Esophagus (tissue), 2 donors: ENCODE data around the gene UNC79. TPM values are rescaled to one million over a fixed set of nuclear protein-coding genes. Genes with fewer than 3 reads are reported as not detected.

Experiments
- H3K27ac ChIP-seq, 2 donors: one replicate each; pipeline ENCODE4 v1.5.1; 2013; ENCODE audit warnings: low read depth in 2 of 2, mild to moderate bottlenecking in 2 of 2, inconsistent platforms in 1 of 2, low read length in 1 of 2, moderate library complexity in 1 of 2
- H3K27me3 ChIP-seq, 2 donors: one replicate each; pipeline ENCODE4 v1.6.1; 2013; ENCODE audit warnings: low read length in 2 of 2, control low read depth in 1 of 2, mild to moderate bottlenecking in 1 of 2; ENCODE audit not compliant: insufficient read depth in 2 of 2, control insufficient read depth in 1 of 2
- H3K36me3 ChIP-seq, 2 donors: one replicate each; pipeline ENCODE4 v1.6.1; 2013; ENCODE audit warnings: low read length in 1 of 2; ENCODE audit not compliant: control insufficient read depth in 2 of 2, insufficient read depth in 2 of 2
- H3K4me1 ChIP-seq, 2 donors: one replicate each; pipeline ENCODE4 v1.6.1; 2013; ENCODE audit warnings: low read length in 1 of 2; ENCODE audit not compliant: control insufficient read depth in 2 of 2, insufficient read depth in 2 of 2
- H3K4me3 ChIP-seq, 2 donors: one replicate each; pipeline ENCODE4 v1.5.1; 2013; ENCODE audit warnings: low read length in 2 of 2, mild to moderate bottlenecking in 2 of 2, low read depth in 1 of 2, moderate library complexity in 1 of 2
- H3K9me3 ChIP-seq, 2 donors: one replicate each; pipeline ENCODE4 v1.6.1; 2013; ENCODE audit warnings: mild to moderate bottlenecking in 2 of 2, low read depth in 1 of 2, low read length in 1 of 2, moderate library complexity in 1 of 2; ENCODE audit not compliant: control insufficient read depth in 2 of 2, insufficient read depth in 1 of 2
- WGBS, 2 donors: extraction: QIAGEN DNeasy Blood & Tissue Kit; methylation state at CpG; one replicate each; pipeline ENCODE4 v1.1.7; 2013; 5-methylcytosine and 5-hydroxymethylcytosine counted together
- polyA plus RNA-seq, 2 donors: library from polyadenylated mRNA; stranded (reverse); fragments of 200-250 nt; gene quantifications; one replicate each; pipeline ENCODE4 v1.2.3, GENCODE V29; 2013
- donor health status: healthy with polysubstance abuse.
- donor health status: Bipolar disorder and iron deficiency.

The UNC79 gene
- polyA plus RNA-seq, 2 donors: 0.01 to 0.02 TPM

DNA sequence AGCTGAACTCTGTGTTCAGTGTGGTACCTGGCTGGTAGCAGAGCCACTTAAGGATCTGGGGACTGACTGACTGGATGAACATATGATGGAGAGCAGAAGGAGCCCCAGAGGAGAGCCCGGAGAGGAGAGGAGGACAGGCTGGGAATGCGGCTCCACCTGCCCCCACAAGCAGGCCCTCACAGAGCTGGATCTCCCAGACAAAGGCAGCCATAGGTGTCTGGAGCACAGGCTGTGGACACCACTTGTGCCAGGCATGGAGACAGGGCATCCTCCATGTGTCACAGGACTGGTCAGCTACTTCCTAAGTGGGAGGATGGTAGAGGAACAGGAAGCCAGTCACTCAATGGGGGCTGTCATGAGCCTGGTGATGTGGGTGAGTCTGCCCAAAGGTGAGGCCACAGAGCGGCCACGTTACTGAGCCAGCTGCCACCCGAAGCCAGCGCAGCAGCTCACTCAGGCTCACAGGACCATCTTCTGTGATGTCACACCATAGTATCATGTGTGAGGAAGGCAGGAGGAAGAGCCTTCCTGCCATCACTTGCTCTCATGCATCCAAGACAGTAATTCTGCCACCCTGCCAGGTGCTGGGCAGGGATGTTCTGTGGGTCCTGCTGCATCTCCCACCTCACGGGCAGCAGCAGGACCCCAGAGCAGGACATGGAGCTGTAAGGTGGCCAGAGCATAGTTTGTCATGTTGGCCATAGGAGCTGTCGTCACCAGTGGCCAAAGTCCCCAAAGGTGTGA is 285.4 kb downstream of the UNC79 start:
- Histone ChIP-seq H3K27me3 (no peaks in the 10 kb centered on the region), H3K4me3 (no peak overlapping the region), H3K36me3 (peaks cover 0 to 4% of the 10 kb centered on the region in 2 donors), H3K27ac (no peak overlapping the region), H3K9me3 (no peaks in the 10 kb centered on the region), H3K4me1 (peaks cover 4 to 15% of the 10 kb centered on the region in 2 donors)
- WGBS, 2 donors: 88 to 90% methylated on average over 8 of the region's 8 CpGs

DNA sequence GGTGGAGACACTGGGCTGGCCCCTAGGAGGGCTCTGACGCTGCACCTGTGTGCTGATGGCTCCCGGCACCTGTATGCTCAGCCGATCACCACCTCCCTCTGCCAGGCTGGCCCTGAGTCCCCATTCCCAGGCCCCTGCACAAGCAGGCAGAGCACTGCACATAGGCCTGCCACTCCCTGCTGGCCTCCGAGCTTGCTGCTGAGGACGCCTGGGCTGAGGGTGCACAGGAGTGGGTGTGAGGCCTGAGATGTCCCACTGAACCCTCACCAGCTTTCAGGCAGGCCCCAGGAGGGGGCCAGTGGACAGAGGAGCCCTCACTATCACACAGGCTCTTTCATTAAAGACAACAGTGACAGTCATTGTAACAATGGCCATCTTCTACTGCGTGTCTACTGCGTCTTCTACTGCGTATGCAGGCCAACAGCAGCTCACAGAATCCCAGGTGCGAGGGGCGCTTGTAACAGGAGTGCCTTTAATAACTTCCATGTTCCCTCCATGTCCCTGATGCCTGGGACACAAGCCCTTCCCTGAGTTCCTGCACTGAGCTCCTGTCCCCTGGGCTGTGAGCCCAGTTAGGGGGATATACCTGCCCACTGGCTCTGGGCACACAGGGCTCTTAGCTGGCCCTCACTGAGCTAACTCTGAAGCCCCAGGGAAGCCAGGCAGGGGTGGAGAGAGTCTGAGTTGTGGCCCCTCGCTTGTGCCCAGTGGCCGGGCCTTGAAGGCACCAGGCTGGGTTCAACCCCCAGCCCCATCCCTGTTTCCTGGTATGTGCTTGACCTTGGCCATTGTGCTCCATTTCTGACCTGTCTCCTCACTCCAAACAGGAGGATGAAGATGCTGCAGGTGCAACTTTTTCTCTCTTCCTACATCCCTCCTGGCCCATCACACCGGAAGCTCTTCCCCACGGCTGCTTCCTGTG is 286.3 kb downstream of the UNC79 start:
- H3K4me3 ChIP-seq: no peak overlapping the region
- WGBS, 2 donors: 84 to 91% methylated on average over 14 of the region's 14 CpGs
- no peaks in the 10 kb centered on the region for H3K9me3 ChIP-seq
- peaks cover 0 to 4% of the 10 kb centered on the region in 2 donors for H3K36me3 ChIP-seq
- H3K4me1 ChIP-seq: peaks cover 4 to 15% of the 10 kb centered on the region in 2 donors
- no peaks in the 10 kb centered on the region for H3K27me3 ChIP-seq
- H3K27ac ChIP-seq: no peak overlapping the region

DNA sequence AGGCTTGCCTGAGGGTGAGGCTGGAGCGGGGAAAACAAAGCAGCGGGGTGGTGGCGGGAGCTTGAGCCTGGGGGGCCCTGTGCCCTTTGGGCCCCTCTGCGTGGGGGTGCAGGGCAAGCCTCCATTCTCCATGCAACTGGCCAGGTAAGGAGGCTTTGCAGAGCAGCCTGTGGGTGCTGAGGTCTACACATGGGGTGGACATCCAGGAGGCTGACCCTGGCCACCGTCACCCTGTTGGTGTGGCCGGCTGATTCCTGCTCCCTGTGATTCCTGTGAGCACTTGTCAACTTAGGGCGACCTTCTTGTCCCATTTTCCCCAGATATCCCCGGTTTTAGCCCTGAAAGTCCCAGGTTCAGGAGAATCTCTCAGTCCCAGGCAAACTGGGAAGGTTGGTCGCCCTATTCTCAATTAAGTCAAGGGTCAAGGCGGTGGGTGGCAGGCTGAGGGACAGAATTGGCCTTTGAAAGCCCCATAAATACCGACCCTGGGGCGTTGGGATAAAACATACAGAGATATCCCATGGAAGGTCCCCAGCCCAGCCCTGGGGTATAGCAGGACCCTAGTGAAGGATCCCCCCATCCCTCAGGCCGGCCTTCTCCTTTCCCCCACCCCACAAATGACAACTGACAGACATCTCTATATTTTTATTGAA is 287.1 kb downstream of the UNC79 start:
- peaks cover 0 to 4% of the 10 kb centered on the region in 2 donors for H3K36me3 ChIP-seq
- H3K9me3 ChIP-seq: no peaks in the 10 kb centered on the region
- no peaks in the 10 kb centered on the region for H3K27me3 ChIP-seq
- H3K27ac ChIP-seq: no peak overlapping the region
- no peak overlapping the region for H3K4me3 ChIP-seq
- WGBS, 2 donors: 83 to 88% methylated on average over 13 of the region's 13 CpGs
- peaks cover 4 to 9% of the 10 kb centered on the region in 2 donors for H3K4me1 ChIP-seq

DNA sequence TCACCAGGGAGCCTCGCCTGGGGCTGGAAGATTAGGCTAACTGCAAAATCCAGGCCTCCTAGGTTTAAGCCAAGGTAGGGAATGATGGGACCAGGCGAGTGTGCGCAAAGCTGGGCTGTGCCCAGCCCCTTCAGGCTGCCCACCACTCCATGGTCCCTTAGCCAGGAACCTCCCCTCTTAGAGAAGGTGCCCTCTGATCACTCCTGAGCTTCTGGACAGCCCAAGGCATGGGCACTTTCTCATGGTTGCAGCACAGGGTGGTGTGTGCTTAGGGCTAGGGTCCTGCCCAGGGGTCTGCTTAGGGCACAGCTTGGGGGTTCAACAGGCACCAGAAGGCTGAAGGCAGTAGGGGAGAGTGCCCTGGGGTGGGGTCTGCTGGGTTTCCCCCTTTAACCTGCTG is 288.5 kb downstream of the UNC79 start:
- Histone ChIP-seq H3K27ac (no peak overlapping the region), H3K4me3 (no peak overlapping the region), H3K27me3 (no peaks in the 10 kb centered on the region), H3K4me1 (no peaks in the 10 kb centered on the region), H3K9me3 (no peaks in the 10 kb centered on the region), H3K36me3 (peaks cover 0 to 4% of the 10 kb centered on the region in 2 donors)
- 92% methylated on average over 3 of the region's 3 CpGs for WGBS, 2 donors

DNA sequence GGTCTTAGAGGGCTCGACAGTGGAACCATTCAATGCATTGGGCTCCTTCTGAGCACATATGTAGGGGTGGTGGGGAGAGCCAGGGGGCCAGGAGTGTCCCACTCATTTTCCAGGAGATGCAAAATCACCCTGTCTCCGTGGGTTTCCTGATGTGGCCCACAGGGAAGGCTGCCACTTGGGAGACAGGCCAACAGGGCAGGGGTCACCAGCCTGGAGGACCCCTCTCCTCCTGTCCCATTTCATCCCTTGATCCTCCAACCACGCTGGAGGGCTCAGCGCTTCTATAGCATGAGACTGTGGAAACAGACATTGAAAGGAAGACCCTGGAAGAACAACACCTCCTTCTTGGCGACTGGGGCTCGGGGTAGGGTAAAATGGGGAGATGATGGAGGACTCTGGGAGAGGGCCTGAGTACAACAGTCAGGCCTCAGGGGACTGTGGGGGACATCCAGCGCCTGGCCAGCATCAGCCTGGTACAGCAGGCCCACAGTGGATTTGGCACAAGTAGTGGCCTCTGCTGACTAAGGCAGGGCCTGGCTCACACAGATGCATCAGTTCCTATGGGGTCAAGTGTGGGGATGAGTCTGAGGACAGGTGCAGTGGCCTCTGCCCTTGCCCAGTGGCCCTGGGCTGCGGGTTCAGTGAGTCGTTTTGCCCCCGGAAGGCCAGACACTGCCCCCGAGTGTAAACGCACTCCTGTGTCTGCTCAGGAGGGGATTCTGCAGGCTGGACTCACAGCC is 289.5 kb downstream of the UNC79 start:
- H3K4me1 ChIP-seq: no peaks in the 10 kb centered on the region
- no peaks in the 10 kb centered on the region for H3K9me3 ChIP-seq
- WGBS, 2 donors: 80 to 86% methylated on average over 12 of the region's 12 CpGs
- no peaks in the 10 kb centered on the region for H3K27me3 ChIP-seq
- H3K4me3 ChIP-seq: no peak overlapping the region
- no peak overlapping the region for H3K27ac ChIP-seq
- peaks cover 0 to 4% of the 10 kb centered on the region in 2 donors for H3K36me3 ChIP-seq

DNA sequence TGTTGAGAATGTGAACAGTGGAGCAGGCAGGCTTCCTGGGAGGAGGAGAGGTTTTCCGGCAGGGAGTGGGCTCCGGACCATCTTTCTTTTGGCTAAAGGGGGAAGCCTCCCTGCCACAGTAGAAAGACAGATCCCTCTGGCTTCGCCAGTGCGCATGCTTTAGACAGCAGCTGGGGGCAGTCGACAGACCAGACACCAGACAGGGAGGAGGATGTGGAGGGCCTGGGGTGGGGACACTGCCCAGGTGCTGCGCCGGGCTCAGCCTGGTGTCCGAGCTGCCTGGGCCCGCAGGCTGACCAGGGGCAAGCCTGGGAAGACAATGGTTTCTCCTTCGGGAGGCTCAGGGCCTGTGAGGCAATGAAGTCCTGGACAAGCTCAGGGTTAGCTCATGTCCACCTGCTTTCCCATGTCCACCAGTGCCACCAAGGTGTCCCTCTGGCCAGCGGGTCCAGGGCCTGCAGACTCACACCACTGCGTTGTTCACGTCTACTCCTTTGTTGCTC is 290.3 kb downstream of the UNC79 start:
- H3K9me3 ChIP-seq: no peaks in the 10 kb centered on the region
- H3K27ac ChIP-seq: no peak overlapping the region
- no peaks in the 10 kb centered on the region for H3K27me3 ChIP-seq
- H3K4me3 ChIP-seq: no peak overlapping the region
- H3K4me1 ChIP-seq: no peaks in the 10 kb centered on the region
- WGBS, 2 donors: 89 to 91% methylated on average over 13 of the region's 13 CpGs
- peaks cover 0 to 4% of the 10 kb centered on the region in 2 donors for H3K36me3 ChIP-seq

DNA sequence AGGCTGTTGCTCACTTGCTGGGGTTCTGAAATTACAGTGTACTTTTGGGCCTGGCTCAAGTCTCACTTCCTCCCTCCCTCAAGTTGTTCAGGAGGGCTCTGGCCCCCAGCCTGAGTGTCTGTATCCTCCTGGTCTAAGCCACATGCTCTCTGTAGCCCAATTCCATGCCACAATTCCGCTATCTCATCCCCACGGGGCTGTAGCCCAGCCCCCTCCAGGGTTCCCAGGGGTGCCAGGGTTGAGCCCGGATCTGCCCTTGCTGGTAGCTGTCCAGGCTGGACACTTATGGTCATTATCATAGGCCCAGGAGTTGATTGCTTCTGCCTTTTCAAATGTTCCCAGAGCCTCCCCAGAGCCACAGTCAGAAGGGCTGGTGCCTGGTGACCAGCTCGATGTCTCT is 292.3 kb downstream of the UNC79 start:
- Histone ChIP-seq H3K4me1 (no peaks in the 10 kb centered on the region), H3K36me3 (peaks cover 0 to 4% of the 10 kb centered on the region in 2 donors), H3K27ac (no peak overlapping the region), H3K4me3 (no peak overlapping the region), H3K27me3 (no peaks in the 10 kb centered on the region), H3K9me3 (no peaks in the 10 kb centered on the region)
- WGBS, 2 donors: 83 to 90% methylated on average over 4 of the region's 4 CpGs

DNA sequence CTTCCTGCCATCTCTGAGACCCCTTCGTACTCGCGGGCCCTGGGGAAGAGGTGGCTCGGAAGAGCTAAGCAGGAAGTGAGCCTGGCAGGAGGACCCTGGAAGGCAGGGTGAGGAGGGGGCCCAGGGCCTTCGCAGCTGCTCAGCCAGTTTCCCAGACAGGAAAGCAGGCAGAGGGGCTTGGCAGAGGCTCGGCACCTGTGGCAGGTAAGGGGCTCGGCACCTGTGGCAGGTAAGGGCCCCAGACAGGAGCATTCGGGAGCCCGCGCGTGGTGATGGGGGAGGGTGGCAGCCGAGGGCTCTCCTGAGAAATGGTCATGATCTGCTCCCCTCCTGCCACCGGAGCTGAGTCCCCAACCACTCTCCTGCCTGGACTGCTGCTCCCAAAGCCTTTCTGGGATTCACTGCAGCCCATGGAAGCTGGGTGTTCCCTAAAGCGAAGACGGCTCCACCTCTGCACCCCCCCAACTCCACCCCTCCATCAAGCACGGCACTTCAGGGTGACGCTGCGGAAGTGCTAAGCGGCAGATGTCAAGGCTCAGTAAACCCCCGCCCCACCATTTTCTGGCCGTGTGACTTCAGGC is 294.4 kb downstream of the UNC79 start:
- 75 to 83% methylated on average over 21 of the region's 21 CpGs for WGBS, 2 donors

More for the DNA sequence above, 294.4 kb downstream of the UNC79 start:
- no peak overlapping the region for H3K27ac ChIP-seq
- no peaks in the 10 kb centered on the region for H3K9me3 ChIP-seq
- H3K36me3 ChIP-seq: peaks cover 0 to 7% of the 10 kb centered on the region in 2 donors
- no peaks in the 10 kb centered on the region for H3K4me1 ChIP-seq
- H3K27me3 ChIP-seq: no peaks in the 10 kb centered on the region
- no peak overlapping the region for H3K4me3 ChIP-seq
